Pancreas (tissue), 10 donors: ENCODE results near the gene COMMD4. TPM values are rescaled to one million over a fixed set of nuclear protein-coding genes. Genes with fewer than 3 reads are reported as not detected.

Source experiments
- ATAC-seq, 4 donors: fragments of 200-7000 bp; cut with Tn5 transposase; one replicate each; pipeline versions ENCODE4 v1.8.0 to v1.9.1; 2020; ENCODE audit warnings: mild to moderate bottlenecking in 4 of 4, moderate library complexity in 4 of 4
- DNase-seq, 6 donors: peaks; one replicate each; pipeline ENCODE4 v3.0.0-alpha.2; 2020
- FAIRE-seq: peaks from 2 replicates; lab custom pipeline; 2012; peaks lifted over from hg19 to GRCh38; lab: Jason Lieb, UNC
- H3K27ac ChIP-seq, 4 donors: fragments of 200-600 bp; sonication (generic); 1 replicate in 3 of 4; 2 replicates in 1 of 4; pipeline versions ENCODE4 v1.5.0 to v1.8.0; 2020
- H3K27me3 ChIP-seq, 4 donors: fragments of 200-600 bp; one replicate each; pipeline ENCODE4 v1.8.0; 2021
- H3K36me3 ChIP-seq, 3 donors: fragments of 200-600 bp; sonication (generic) in 1 of 3; one replicate each; pipeline versions ENCODE4 v1.5.0 to v1.8.0; 2020 to 2021
- H3K4me1 ChIP-seq, 3 donors: fragments of 200-600 bp; one replicate each; pipeline ENCODE4 v1.8.0; 2021
- H3K4me3 ChIP-seq, 4 donors: fragments of 200-600 bp; sonication (generic) in 2 of 4; one replicate each; pipeline versions ENCODE4 v1.5.0 to v1.8.0; 2020 to 2021
- H3K9me3 ChIP-seq, 4 donors: fragments of 200-600 bp; one replicate each; pipeline ENCODE4 v1.8.0; 2021
- CTCF ChIP-seq, 4 donors: fragments of 200-600 bp; sonication (generic) in 3 of 4; IDR thresholded peaks; one replicate each; pipeline versions ENCODE4 v1.5.0 to v1.8.0; 2021; ENCODE audit warnings: antibody characterized with exemption in 4 of 4
- WGBS, 2 donors: extraction: QIAGEN DNeasy Blood & Tissue Kit; methylation state at CpG; one replicate each; pipeline ENCODE4 v1.1.7; 2013; 5-methylcytosine and 5-hydroxymethylcytosine counted together
- intact Hi-C, 3 donors: fragments of 100-400 bp; cut with DNase I; formaldehyde crosslinking; loops; one replicate each; pipeline versions ENCODE4 v1.11.1 to v1.14.2; 2022
- polyA plus RNA-seq, 2 donors: library from polyadenylated mRNA; stranded (reverse); fragments of 200-250 nt; gene quantifications; one replicate each; pipeline ENCODE4 v1.2.3, GENCODE V29; 2013
- total RNA-seq, 6 donors: library from RNA; stranded (reverse); fragmentation: NEBNext Ultra II Directional in 4 of 6; extraction: Animal tissue kit (Norgen Biotek cat#: 25700) in 4 of 6; gene quantifications; one replicate each; pipeline versions ENCODE4 v1.2.1 to v1.2.4, GENCODE V29; 2021 to 2023
- donor health status: healthy with polysubstance abuse.
- donor health status: DM: no; HTN: no; CAD: no; lungs with moderate emphysema.
- donor health status: DM: no; HTN: no; CAD: no.
- donor health status: control.
- donor health status: control.
- donor health status: Bipolar disorder and iron deficiency.
- donor health status: DM: yes; HTN: yes; CAD: no.
- donor health status: DM: no; HTN: no; CAD: no.
- donor health status: DM: no; HTN: no; CAD: no.
- donor health status: DM: yes; HTN: yes; CAD: no.

COMMD4 gene
- total and polyA plus RNA-seq, 8 donors = 19.6 to 97.7 (median 26.3) TPM

DNA sequence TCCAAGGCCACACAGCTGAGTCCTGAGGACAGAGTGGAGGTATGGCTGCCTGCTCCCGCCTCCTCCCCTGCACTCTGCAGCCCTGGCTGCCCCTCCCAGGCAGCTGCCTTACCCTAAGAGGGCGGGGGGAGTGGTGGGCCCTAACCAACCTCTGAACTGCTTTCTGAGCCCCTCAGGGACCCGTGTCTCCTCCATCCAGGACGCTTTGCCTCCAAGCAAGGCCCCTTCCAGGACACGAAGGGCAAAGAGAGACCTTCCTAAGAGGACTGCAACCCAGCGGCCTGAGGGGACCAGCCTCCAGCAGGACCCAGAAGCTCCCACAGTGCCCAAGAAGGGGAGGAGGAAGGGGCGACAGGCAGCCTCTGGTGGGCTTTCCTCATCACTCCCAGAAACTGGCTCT is 18.6 kb downstream of the COMMD4 start:
- DNase-seq (peak in 1 of 6 donors; percentile 46), FAIRE-seq (no peak), ATAC-seq (no peak)
- WGBS, 2 donors = 83 to 89% methylated on average over 7 of the region's 7 CpGs
- no peak overlapping the region for H3K27ac ChIP-seq
- no peak overlapping the region for H3K4me3 ChIP-seq
- no peaks in the 10 kb centered on the region for H3K9me3 ChIP-seq
- TF ChIP-seq CTCF (IDR thresholded peaks at IDR 0.05) = no peak
- peaks cover 0 to 16% (median 8%) of the 10 kb centered on the region in 3 donors for H3K36me3 ChIP-seq
- no peaks in the 10 kb centered on the region for H3K4me1 ChIP-seq
- intact Hi-C loops = no loop called here
- no peaks in the 10 kb centered on the region for H3K27me3 ChIP-seq

GRCh38 chr15:75355369-75355768 is 19.5 kb downstream of the COMMD4 start:
- DNase-seq = no peak
- FAIRE-seq = no peak
- Histone ChIP-seq H3K4me3 (no peak overlapping the region), H3K9me3 (no peaks in the 10 kb centered on the region), H3K4me1 (no peaks in the 10 kb centered on the region), H3K27ac (no peak overlapping the region), H3K36me3 (peaks cover 0 to 19% (median 8%) of the 10 kb centered on the region in 3 donors), H3K27me3 (no peaks in the 10 kb centered on the region)
- no peak for ATAC-seq
- intact Hi-C loops = no loop called here
- no peak for TF ChIP-seq CTCF (IDR thresholded peaks at IDR 0.05)
- WGBS, 2 donors = 92 to 98% methylated on average over 4 of the region's 4 CpGs

DNA sequence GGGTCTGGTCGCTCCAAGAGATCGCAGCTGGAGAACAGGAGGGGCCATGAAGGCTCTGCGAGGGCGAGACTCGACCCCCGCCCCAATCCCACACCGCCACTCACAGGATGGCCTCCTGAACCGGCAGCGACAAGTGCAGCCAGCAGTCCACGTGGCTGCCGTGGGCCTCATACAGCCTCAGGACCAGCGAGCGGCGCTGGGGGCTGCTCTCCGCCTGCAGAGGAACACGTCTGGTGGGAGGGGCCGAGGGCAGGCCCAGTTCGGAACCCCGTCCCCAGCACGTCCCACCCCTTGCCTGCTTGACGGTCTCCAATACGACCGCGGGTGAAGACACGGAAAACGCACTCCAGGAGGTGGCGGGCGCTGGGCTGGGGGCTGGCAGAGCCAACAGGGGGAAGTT is 20.1 kb downstream of the COMMD4 start:
- Histone ChIP-seq H3K27ac (no peak overlapping the region), H3K4me3 (no peak overlapping the region), H3K36me3 (peaks cover 0 to 24% (median 8%) of the 10 kb centered on the region in 3 donors), H3K9me3 (no peaks in the 10 kb centered on the region), H3K27me3 (no peaks in the 10 kb centered on the region), H3K4me1 (no peaks in the 10 kb centered on the region)
- DNase-seq = no peak
- ATAC-seq = no peak
- intact Hi-C loops = no loop called here
- FAIRE-seq = no peak
- TF ChIP-seq CTCF (IDR thresholded peaks at IDR 0.05) = no peak
- 89 to 94% methylated on average over 28 of the region's 28 CpGs for WGBS, 2 donors

DNA sequence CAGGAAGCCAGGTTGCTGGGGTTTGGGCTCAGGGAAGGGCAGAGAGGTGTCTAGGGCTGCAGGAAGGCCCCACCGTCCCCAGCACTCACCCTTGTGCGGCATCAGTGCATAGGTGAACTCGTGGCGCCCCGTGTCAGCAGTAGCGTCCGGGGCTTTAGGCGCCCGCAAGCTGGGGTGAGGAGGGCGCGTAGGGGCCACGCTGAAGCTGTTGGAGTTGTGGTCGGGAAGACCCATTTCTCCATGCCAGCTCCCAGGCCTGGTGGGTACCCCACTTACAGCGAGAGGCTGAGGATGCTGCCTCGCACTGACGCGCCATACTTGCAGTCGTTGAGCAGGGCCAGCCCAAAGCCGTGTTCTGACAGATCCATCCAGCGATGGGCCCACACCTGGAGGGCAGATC is 20.7 kb downstream of the COMMD4 start:
- Histone ChIP-seq H3K9me3 (no peaks in the 10 kb centered on the region), H3K36me3 (peaks cover 0 to 29% (median 8%) of the 10 kb centered on the region in 3 donors), H3K4me1 (no peaks in the 10 kb centered on the region), H3K27me3 (no peaks in the 10 kb centered on the region), H3K4me3 (no peak overlapping the region), H3K27ac (no peak overlapping the region)
- TF ChIP-seq CTCF (IDR thresholded peaks at IDR 0.05) = no peak
- DNase-seq (no peak), FAIRE-seq (no peak), ATAC-seq (no peak)
- intact Hi-C loops = no loop called here
- 96 to 98% methylated on average over 20 of the region's 20 CpGs for WGBS, 2 donors

DNA sequence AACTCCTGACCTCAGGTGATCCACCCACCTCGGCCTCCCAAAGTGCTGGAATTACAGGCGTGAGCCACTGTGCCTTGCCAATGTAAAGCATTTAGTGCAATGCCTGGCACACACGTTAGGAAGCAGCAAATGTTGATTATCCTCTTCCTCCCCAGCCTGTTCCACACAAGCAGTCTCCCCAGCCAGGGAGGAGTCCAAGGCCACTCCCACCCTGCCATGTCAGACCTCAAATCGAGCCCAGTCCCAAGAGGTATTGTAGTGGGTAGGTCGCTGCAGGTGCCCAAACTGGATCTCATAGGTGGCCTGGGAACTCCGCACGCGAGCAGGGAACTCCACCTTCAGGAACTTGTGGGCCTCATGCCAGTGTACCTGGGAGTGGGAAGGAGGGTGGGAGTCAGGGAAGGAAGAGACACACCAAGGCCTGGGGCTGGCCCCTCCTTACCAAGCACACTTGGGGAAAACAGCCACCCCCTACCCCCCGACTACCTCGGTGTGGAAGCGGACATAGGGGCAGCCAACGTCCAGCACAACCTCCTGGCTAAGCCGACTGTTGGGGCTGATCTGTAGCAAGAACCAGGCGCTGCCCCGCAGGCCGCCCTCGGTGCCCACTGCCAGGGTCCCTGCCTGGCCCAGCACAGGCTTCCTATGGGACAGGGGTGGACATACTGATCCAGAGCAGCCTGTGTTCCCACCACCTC is 22.3 kb downstream of the COMMD4 start:
- FAIRE-seq (no peak), DNase-seq (peak in 1 of 6 donors; percentile 4), ATAC-seq (no peak)
- Histone ChIP-seq H3K27ac (no peak overlapping the region), H3K9me3 (no peaks in the 10 kb centered on the region), H3K36me3 (peaks cover 0 to 31% (median 8%) of the 10 kb centered on the region in 3 donors), H3K27me3 (no peaks in the 10 kb centered on the region), H3K4me1 (no peaks in the 10 kb centered on the region), H3K4me3 (no peak overlapping the region)
- intact Hi-C loops = no loop called here
- no peak for TF ChIP-seq CTCF (IDR thresholded peaks at IDR 0.05)
- WGBS, 2 donors = 94 to 96% methylated on average over 17 of the region's 17 CpGs
